Activated naive CD8-positive, alpha-beta T cell treated with anti-CD3 and anti-CD28 coated beads, Interleukin-2, amount 50 U/mL, for 16 hours (primary cell): ENCODE measurements around the gene CNTNAP2.

ENCODE experiments used
- DNase-seq: peaks from one replicate; pipeline ENCODE4 v3.0.0-alpha.2; 2020; ENCODE audit warnings: low read depth, low spot score

CNTNAP2 gene

GRCh38 chr7:148334959-148335577 lies 2218.5 kb downstream of the CNTNAP2 start:
- DNase-seq = no peak

- no peak for DNase-seq
Observed at GRCh38 chr7:148335790-148336189, 2219.2 kb downstream of the CNTNAP2 start.

DNA sequence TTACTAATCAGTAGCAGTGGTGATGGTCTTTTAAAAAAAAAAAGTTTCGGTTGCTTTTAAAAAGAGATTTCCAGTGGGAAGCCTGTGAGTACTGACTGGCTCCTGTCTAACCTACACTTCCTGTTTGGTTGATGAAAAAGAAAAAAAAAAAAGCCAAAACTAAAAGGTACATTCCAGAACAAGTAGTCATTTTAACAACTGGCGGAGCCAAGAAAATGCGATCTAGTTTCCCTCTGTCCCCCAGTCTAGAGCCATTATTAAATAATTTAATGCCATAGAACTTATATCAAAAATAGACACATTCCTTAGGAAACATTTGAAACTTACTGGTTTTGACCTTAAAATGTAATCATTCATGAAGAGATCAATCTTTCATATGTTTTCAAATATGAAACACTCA lies 2219.8 kb downstream of the CNTNAP2 start:
- DNase-seq = no peak

- no peak for DNase-seq
Observed at GRCh38 chr7:148337246-148337965, 2220.8 kb downstream of the CNTNAP2 start.

- no peak for DNase-seq
Observed at GRCh38 chr7:148337995-148338747, 2221.6 kb downstream of the CNTNAP2 start.

DNA sequence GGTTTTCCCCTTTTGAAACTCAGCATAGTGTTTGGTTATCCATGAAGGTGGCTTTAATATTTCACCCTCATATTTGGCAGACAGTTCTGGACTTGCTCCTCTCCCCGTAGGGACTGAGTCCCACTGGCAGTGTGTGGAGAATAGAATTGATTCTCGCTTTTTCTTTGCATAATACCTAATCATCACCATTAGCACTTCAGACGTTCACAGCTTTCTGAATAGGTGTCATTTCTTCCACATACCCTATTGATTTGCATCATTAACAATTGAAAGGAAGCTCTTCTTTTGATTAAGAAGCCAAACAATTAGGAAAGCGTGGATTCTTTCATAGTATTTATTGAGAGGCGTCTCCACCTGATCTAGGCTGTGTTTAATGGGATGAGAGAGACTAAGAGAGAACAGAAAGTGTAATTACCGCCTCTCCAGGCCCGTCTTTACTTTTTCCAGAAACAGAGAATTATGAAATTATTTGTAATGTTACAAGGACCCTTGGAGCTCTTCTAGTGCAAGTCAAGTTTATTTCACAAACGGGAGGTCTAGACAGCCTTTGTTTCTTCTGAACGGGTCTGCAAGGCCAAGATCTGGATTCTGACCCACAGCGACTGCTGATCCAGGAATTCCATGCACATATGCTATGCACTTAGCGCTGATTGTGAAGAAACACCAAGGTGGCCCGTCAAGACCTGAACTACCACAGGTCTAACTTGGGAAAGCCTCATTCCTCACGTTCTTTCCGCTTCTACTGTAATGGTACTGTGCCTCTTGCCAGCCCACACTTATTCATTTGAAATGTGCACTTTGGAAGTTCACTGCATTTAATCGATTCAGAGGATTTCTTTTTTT lies 2224.1 kb downstream of the CNTNAP2 start:
- DNase-seq = no peak

DNA sequence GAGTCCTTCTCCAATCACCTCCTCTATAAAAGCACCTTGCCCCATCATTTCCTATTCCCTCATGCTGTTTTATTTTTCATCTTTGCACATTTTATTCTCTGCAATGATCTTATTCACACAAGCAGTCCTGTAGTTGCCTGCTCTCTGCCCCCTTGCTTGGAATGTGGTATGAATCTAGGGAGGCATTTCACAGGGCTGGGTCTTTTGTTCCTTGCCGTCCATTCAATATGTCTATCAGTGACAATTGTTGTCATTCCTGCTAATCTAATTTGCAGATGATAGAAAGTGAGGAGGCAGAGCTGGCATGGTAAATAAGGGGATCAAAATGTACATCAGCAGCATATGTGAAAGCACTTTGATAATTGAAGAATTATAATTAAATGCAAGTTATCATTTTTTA lies 2227.8 kb downstream of the CNTNAP2 start:
- no peak for DNase-seq

DNA sequence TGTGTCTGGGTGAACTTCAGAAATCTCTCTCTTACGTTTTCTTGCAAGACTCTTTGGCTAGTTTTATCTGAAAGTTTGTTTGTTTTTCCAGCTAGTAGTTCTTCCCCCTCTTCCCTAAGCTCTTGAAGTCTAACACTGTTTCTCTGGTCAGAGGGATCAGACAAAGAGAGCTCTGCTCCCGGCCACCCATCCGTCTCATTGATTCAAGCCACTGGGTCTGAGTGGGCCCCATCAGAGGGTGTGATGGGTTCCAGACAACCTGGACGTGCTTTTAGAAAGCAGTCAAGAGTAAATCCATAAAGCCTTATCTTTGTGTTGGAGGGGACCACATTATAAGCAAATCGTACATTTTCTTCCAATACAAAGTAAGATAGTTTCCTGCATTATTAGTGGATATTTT lies 2231.4 kb downstream of the CNTNAP2 start:
- no peak for DNase-seq

DNA sequence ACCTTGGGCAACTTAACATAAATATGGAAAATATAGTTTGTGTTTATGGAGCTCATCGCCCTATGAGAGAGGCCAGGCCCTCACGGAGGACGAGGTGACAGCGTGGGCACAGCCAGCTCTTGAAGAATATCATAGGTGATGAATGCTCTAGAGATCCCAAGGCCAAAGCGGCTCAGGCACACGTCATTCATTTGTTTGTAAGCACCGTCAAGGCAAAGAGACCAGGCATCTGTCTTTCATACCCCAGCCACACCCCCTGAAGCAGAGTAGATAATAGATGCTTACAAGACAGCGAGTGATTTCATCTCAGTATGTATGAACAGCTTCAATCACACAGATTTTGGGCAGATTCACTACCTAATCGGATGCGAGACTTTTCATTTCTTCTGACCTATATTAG lies 2231.9 kb downstream of the CNTNAP2 start:
- DNase-seq = no peak

DNA sequence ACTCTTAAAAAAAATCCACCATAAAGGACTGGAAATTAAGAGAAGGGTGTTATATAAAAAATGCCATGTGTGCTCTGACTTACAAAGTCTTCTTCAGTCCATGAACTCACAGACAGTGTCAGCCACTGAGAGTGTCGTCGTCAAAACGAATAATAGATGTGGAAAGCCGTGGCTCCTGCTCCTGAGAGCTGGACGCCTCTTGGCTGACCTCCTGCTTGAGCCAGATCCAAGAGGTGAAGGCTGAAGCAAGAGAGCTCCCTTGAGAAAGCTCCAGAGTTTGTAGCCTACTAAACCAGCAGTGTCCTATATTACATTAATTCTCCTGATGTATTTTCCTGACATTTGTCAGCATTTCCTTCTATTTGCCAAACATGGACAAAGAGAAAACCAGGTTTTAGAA lies 2239.7 kb downstream of the CNTNAP2 start:
- DNase-seq = no peak

DNA sequence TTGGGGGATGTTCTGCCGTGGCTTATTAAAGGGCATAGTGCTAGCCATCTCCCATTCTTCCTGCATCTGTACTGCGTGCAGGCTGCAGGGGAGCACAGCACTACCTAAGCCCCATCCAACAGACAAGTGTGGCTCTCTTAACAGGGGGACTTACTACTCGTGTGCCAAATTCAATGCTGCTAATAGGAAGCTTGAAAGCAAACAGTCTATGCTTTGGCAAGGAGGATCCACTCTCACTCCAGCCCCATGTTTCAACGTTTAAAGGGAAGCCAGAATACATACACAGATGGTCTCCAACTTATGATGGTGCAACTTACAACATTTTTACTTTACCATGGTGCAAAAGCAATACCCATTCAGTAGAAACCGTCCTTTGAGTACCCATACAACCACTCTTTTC lies 2245.9 kb downstream of the CNTNAP2 start:
- no peak for DNase-seq

GRCh38 chr7:148367731-148368475 lies 2251.3 kb downstream of the CNTNAP2 start:
- DNase-seq = no peak

DNA sequence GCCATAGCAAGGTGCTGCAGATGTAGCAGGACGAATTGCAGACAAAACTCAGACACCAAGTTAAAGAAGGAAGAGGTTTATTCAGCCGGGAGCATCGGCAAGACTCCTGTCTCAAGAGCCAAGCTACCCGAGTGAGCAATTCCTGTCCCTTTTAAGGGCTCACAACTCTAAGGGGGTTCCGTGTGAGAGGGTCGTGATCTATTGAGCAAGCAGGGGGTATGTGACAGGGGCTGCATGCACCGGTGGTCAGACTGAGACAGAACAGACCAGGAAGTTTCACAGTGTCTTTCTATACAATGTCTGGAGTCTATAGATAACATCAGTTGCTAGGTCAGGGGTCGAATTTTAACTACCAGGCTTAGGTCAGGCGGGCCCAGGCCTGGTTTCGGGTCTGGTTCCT lies 2252.0 kb downstream of the CNTNAP2 start:
- no peak for DNase-seq

- no peak for DNase-seq
Observed at GRCh38 chr7:148371280-148371937, 2254.8 kb downstream of the CNTNAP2 start.

DNA sequence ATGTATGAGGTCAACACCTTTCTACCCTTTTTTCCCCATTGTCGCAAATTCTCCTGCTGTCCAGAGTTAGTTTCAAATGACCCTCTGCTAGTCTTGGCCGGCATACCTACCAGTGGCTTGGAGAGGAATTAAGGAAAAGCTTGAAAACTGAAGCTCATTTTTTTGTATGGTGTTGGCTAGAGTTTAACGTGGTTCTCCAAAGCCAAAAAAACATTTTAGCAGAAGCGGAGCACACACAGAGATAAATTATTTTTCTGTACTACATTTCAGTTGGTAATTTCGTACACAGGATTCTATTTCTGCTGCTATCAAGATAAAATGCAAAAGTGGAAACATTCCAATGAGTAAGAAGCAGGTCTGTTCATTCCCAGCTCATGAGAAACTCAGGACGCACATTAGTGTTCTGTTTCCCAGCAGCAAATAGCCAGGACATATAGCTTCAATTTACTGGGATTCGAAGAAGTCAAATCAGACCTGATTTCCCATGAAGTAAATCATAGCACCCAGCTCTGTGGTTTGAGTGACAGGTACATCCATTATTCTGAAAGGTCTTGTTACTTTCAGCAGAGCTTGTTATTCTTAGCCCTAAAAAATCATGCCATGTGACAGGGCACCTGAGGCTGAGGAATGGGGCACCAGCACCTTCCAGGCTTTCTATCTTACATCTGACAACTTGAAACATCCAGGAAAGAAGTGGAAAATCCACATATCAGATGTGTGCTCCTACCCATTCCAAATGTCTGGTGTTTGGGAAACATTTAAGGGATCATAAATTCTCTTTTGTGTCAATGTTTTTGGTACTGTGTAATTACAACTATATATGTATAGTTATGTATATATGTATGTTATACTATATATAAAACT lies 2258.0 kb downstream of the CNTNAP2 start:
- DNase-seq = no peak

DNA sequence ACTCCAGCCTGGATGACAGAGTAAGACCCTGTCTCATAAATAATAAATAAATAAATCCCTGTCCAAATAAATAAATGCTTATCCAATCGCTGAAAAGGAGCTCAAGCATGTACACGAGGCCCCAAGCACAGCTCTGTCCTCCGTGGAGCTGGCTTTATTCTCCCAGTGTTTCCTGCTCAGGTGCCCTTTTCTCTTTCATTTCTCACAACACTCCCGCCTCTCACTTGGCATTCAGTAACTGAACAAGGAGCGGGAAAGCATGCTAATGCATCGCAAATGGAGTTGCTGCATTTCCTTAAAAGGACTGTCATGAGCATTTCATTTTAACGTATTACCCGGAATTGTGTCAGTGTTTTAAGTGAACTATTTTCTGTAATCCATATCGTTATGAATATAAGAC lies 2263.1 kb downstream of the CNTNAP2 start:
- no peak for DNase-seq

DNA sequence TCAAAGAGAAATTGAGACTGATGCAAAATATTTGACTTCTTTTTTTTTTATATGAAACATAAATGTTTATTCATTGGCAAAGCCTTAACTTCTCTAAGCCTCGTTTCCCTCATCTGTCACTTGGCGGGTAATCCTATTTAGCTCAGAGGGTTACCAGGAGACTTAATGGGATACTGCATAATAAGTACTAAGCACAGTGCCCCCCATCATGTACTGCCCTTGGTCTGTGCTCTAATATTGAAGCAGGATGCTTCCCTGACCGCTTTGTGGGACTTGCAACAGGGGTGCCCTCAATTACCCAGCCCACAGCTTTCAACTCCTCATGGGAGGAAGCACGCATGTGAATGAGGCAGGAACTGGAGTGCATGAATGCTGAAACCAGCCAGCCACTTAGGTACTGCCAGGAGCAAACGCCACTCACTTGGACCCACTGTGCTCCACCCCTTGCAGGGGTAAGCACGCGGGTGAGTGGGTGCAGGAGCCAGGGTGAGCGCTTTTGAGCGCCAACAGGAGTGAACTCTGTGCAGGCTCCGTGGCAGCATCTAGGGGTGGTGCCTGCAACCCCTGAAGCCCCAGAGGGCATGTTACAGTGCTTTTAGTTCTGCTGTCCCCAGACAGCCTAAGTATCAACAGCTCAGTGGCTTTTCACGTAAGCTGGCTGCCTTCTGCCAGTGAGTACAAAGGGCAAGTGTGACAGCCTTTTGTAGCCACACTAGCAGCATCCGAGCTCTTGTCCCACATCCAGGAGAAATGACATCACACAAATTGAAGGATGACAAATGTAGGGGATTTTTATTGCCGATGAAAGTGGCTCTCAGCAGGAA lies 2264.2 kb downstream of the CNTNAP2 start:
- no peak for DNase-seq

- DNase-seq = no peak
Observed at GRCh38 chr7:148382596-148382995, 2266.0 kb downstream of the CNTNAP2 start.

GRCh38 chr7:148383651-148384050 lies 2267.1 kb downstream of the CNTNAP2 start:
- no peak for DNase-seq
